Keratinocyte (primary cell): ENCODE results near the gene SARS2. TPM values are rescaled to one million over a fixed set of nuclear protein-coding genes. Genes with fewer than 3 reads are reported as not detected.
A peak's percentile ranks its signal among the peaks of the same experiment; 100 is the strongest.

Experiments
- DNase-seq: peaks from one replicate; pipeline ENCODE4 v3.0.0-alpha.2; 2011; ENCODE audit warnings: low read depth, missing footprints, low spot score
- FAIRE-seq: peaks from 2 replicates; lab custom pipeline; 2011; peaks lifted over from hg19 to GRCh38; lab: Jason Lieb, UNC
- H2AFZ ChIP-seq: 2 replicates; pipeline ENCODE4 v1.6.0; 2012; ENCODE audit warnings: low read length, control low read depth, inconsistent platforms; ENCODE audit not compliant: control insufficient read depth
- H3K27ac ChIP-seq: 2 replicates; pipeline ENCODE4 v1.5.1; 2011; ENCODE audit warnings: low read length; ENCODE audit not compliant: control insufficient read depth, insufficient read depth
- H3K27me3 ChIP-seq: 3 replicates; pipeline ENCODE4 v1.6.0; 2011; ENCODE audit warnings: low read length; ENCODE audit not compliant: control insufficient read depth, insufficient read depth; ENCODE audit errors: extremely low read depth
- H3K36me3 ChIP-seq, 2 experiments: 2 replicates in 1 of 2; 3 replicates in 1 of 2; pipeline ENCODE4 v1.5.1; 2011; ENCODE audit warnings: low read length in 2 of 2, mild to moderate bottlenecking in 1 of 2; ENCODE audit not compliant: control insufficient read depth in 2 of 2, insufficient read depth in 2 of 2; ENCODE audit errors: extremely low read depth in 1 of 2
- H3K4me1 ChIP-seq: 3 replicates; pipeline ENCODE4 v1.5.1; 2011; ENCODE audit warnings: low read length; ENCODE audit not compliant: control insufficient read depth, insufficient read depth; ENCODE audit errors: extremely low read depth
- H3K4me2 ChIP-seq: 3 replicates; pipeline ENCODE4 v1.6.0; 2011; ENCODE audit warnings: low read depth, low read length; ENCODE audit not compliant: control insufficient read depth, insufficient read depth; ENCODE audit errors: extremely low read depth
- H3K4me3 ChIP-seq, 3 experiments: fragments of 200-600 bp in 1 of 3; sonication (generic) in 1 of 3; 2 replicates in 2 of 3; 3 replicates in 1 of 3; pipeline ENCODE4 v1.5.1; 2011 to 2016; ENCODE audit warnings: low read length in 3 of 3, mild to moderate bottlenecking in 3 of 3, control low read depth in 2 of 3, inconsistent platforms in 1 of 3, low read depth in 1 of 3, mixed read lengths in 1 of 3, mixed run types in 1 of 3, moderate library complexity in 1 of 3; ENCODE audit not compliant: control insufficient read depth in 2 of 3, insufficient read depth in 2 of 3; ENCODE audit errors: extremely low read depth in 1 of 3
- H3K79me2 ChIP-seq: 2 replicates; pipeline ENCODE4 v1.6.0; 2012; ENCODE audit warnings: low read length; ENCODE audit not compliant: control insufficient read depth, insufficient read depth
- H3K9ac ChIP-seq: 3 replicates; pipeline ENCODE4 v1.6.0; 2011; ENCODE audit warnings: low read length; ENCODE audit not compliant: control insufficient read depth, insufficient read depth; ENCODE audit errors: extremely low read depth
- H3K9me1 ChIP-seq: 3 replicates; pipeline ENCODE4 v1.6.0; 2011; ENCODE audit warnings: low read length; ENCODE audit not compliant: control insufficient read depth, insufficient read depth; ENCODE audit errors: extremely low read depth
- H3K9me3 ChIP-seq: 2 replicates; pipeline ENCODE4 v1.5.1; 2012; ENCODE audit warnings: low read depth, low read length; ENCODE audit not compliant: control insufficient read depth
- H4K20me1 ChIP-seq: 3 replicates; pipeline ENCODE4 v1.6.0; 2011; ENCODE audit warnings: low read length; ENCODE audit not compliant: control insufficient read depth, insufficient read depth; ENCODE audit errors: extremely low read depth
- CTCF ChIP-seq, 3 experiments: IDR thresholded peaks in 1 of 3; conservative IDR thresholded peaks in 1 of 3; optimal IDR thresholded peaks in 1 of 3; 2 replicates in 2 of 3; 3 replicates in 1 of 3; pipeline versions ENCODE3 to v1.5.1; 2011; ENCODE audit warnings: low read length in 3 of 3, mild to moderate bottlenecking in 3 of 3, moderate library complexity in 2 of 3, control low read depth in 1 of 3, inconsistent platforms in 1 of 3; ENCODE audit not compliant: insufficient read depth in 2 of 3; ENCODE audit errors: extremely low read depth in 1 of 3
- EZH2 ChIP-seq: IDR thresholded peaks from one replicate; pipeline ENCODE4 v1.6.1; 2012; ENCODE audit warnings: inconsistent platforms, mild to moderate bottlenecking, low read length, moderate library complexity
- dilution Hi-C: fragments of 300-500 bp; cut with MboI; formaldehyde crosslinking; loops from one replicate; pipeline ENCODE4 v1.7.0; 2020; ENCODE audit warnings: low sequenced_read_pairs; ENCODE audit not compliant: extremely low pct_ligation_motif_present
- polyA plus RNA-seq, 5 experiments: library from polyadenylated mRNA; depleted of rRNA in 3 of 5; stranded (reverse) in 3 of 5; stranded (forward) in 1 of 5; unstranded in 1 of 5; fragments of >200 nt; gene quantifications; 1 replicate in 1 of 5; 2 replicates in 3 of 5; 3 replicates in 1 of 5; pipeline versions ENCODE4 v1.2.1 to v1.2.3, GENCODE V29; 2011 to 2012; ENCODE audit warnings: missing spikeins in 2 of 5, low read depth in 1 of 5, low replicate concordance in 1 of 5

Gene SARS2
- polyA plus RNA-seq, 1 donor (not counting 4 experiments of a cell fraction or from before 2014, with no cell fraction given), result 13.9 TPM

GRCh38 chr19:38978326-38978689 lies 47.7 kb upstream of the SARS2 start:
- Histone ChIP-seq H3K4me2 (no peak overlapping the region), H3K9ac (no peak overlapping the region), H3K27me3 (no peaks in the 10 kb centered on the region), H3K36me3 (no peaks in the 10 kb centered on the region), H3K4me1 (peaks cover 7% of the 10 kb centered on the region), H4K20me1 (no peaks in the 10 kb centered on the region), H3K79me2 (no peaks in the 10 kb centered on the region), H2AFZ (no peak overlapping the region), H3K4me3 (no peak overlapping the region), H3K9me3 (no peaks in the 10 kb centered on the region), H3K9me1 (no peaks in the 10 kb centered on the region), H3K27ac (no peak overlapping the region)
- FAIRE-seq (peak; percentile 65), DNase-seq (no peak)
- dilution Hi-C loops, result no loop called here
- TF ChIP-seq EZH2 (no peak), CTCF (optimal IDR thresholded peaks at IDR 0.05 in 1 of 3, IDR thresholded peaks at IDR 0.05 in 1 of 3, conservative IDR thresholded peaks at IDR 0.05 in 1 of 3; ENCODE audit: extremely low read depth in 1 of 3, insufficient read depth in 2 of 3, low read length in 3 of 3) (no peak)

- TF ChIP-seq EZH2 (no peak), CTCF (optimal IDR thresholded peaks at IDR 0.05 in 1 of 3, IDR thresholded peaks at IDR 0.05 in 1 of 3, conservative IDR thresholded peaks at IDR 0.05 in 1 of 3; ENCODE audit: extremely low read depth in 1 of 3, insufficient read depth in 2 of 3, low read length in 3 of 3) (no peak)
- H3K9ac ChIP-seq, result no peak overlapping the region
- no peak overlapping the region for H3K4me2 ChIP-seq
- H3K4me1 ChIP-seq, result peaks cover 7% of the 10 kb centered on the region
- DNase-seq, result no peak
- H3K9me1 ChIP-seq, result no peaks in the 10 kb centered on the region
- no peak overlapping the region for H3K4me3 ChIP-seq
- no peaks in the 10 kb centered on the region for H3K27me3 ChIP-seq
- dilution Hi-C loops, result no loop called here
- no peaks in the 10 kb centered on the region for H3K36me3 ChIP-seq
- H4K20me1 ChIP-seq, result no peaks in the 10 kb centered on the region
- H3K27ac ChIP-seq, result no peak overlapping the region
- no peaks in the 10 kb centered on the region for H3K79me2 ChIP-seq
- FAIRE-seq, result peak; percentile 17
- H2AFZ ChIP-seq, result no peak overlapping the region
- H3K9me3 ChIP-seq, result no peaks in the 10 kb centered on the region
These were observed 47.1 kb upstream of the SARS2 start for GRCh38 chr19:38977445-38978325.
